Subcutaneous adipose tissue (tissue), 4 donors: Measurements from ENCODE around the gene AUTS2. TPM values are rescaled to one million over a fixed set of nuclear protein-coding genes. Genes with fewer than 3 reads are reported as not detected.

Experiments
- total RNA-seq, 4 donors: library from RNA; depleted of rRNA; stranded (reverse); fragments of >200 nt; gene quantifications; one replicate each; pipeline ENCODE4 v1.1.0, GENCODE V29; 2016
- TF ChIP-seq, protein P1 (sequence below): fragments of 450-650 bp; IDR thresholded peaks from one replicate; pipeline ENCODE4 v1.5.1; 2016; ENCODE audit warnings: low read depth, mild to moderate bottlenecking, control low read depth, antibody characterized with exemption, moderate library complexity

Gene AUTS2
- total RNA-seq, 4 donors from 2014 or later = 22.4 to 46.9 (median 27.4) TPM

DNA sequence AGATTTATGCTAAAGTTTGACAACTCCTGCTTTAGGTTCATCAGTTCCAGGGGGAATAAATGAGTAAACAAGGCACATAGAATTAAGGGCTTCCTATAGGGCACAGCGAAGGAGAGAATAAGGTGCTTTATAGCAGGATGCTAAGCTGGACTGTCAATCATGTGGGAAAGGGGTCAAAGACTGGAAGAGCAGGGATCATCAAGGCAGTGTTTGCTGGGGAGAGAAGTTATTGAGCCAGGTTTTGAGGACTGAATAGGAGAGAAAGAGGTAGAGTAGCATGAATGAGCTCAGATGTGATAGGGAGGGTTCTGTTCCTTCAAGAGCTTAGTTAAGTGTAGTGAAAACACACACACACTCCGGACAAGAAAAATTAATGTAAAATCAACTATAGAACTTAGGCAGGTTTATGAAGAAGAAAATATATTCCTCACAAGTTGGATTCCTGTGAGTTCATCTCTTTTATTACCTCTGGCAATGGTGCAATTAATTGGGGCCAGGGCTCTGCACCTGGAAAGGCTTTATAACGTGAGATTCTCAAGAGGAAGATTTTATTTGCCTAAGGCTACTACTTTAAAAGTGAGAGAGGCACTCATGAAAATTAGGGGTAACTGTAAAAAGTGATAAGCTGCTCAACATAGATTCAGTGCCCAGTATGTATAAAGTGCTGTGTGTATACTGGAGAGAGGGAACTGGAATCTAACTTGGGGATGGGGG is 222.4 kb downstream of the AUTS2 start:
- TF ChIP-seq, protein P1, sequence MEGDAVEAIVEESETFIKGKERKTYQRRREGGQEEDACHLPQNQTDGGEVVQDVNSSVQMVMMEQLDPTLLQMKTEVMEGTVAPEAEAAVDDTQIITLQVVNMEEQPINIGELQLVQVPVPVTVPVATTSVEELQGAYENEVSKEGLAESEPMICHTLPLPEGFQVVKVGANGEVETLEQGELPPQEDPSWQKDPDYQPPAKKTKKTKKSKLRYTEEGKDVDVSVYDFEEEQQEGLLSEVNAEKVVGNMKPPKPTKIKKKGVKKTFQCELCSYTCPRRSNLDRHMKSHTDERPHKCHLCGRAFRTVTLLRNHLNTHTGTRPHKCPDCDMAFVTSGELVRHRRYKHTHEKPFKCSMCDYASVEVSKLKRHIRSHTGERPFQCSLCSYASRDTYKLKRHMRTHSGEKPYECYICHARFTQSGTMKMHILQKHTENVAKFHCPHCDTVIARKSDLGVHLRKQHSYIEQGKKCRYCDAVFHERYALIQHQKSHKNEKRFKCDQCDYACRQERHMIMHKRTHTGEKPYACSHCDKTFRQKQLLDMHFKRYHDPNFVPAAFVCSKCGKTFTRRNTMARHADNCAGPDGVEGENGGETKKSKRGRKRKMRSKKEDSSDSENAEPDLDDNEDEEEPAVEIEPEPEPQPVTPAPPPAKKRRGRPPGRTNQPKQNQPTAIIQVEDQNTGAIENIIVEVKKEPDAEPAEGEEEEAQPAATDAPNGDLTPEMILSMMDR = no peak

DNA sequence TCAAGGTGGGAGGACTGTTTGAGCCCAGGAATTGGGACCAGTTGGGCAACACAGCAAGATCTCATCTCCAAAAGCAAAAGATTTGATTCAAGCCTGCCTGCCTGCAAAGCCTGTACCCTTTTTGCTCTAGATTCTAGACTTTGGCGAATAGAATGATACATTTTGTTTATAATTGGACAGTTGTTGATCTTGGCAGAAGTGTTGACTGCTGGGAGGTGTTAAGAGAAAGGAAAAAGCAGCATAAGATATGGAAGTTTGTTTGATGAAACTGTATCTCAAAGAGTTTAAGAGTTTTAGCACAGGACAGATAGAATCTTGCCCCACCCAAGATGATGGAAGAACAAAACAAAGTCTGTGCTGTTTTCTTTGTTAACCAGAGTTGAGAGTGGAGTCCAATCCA is 224.1 kb downstream of the AUTS2 start:
- TF ChIP-seq, protein P1 = no peak

DNA sequence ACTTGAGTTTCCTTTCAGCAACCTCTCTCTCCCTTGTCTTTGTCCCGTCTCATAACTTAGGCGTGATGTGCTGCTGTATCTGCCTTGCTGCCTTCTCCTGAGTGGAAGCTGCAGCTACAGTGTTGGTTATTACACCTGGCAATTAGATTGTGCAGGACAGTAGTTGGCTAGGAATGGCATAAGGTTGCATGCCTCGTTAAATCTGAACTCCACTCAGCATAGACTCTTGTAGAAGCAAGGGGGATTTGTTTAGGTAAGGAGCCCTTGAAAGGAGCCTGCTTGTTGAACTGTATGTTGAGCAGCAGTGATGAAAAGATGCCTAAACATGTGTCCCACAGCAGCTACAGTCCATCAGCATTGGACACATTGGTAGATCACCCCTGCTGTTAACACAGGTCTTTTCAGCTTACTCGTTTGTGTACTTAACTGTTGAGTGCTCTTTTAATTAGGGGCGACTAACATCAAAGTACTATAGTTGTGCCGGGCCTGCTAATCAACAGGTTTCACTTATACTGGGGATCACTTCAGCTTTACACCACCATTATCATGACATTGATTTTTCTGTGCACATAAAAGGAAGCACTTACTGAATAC is 225.0 kb downstream of the AUTS2 start:
- TF ChIP-seq, protein P1 = no peak

DNA sequence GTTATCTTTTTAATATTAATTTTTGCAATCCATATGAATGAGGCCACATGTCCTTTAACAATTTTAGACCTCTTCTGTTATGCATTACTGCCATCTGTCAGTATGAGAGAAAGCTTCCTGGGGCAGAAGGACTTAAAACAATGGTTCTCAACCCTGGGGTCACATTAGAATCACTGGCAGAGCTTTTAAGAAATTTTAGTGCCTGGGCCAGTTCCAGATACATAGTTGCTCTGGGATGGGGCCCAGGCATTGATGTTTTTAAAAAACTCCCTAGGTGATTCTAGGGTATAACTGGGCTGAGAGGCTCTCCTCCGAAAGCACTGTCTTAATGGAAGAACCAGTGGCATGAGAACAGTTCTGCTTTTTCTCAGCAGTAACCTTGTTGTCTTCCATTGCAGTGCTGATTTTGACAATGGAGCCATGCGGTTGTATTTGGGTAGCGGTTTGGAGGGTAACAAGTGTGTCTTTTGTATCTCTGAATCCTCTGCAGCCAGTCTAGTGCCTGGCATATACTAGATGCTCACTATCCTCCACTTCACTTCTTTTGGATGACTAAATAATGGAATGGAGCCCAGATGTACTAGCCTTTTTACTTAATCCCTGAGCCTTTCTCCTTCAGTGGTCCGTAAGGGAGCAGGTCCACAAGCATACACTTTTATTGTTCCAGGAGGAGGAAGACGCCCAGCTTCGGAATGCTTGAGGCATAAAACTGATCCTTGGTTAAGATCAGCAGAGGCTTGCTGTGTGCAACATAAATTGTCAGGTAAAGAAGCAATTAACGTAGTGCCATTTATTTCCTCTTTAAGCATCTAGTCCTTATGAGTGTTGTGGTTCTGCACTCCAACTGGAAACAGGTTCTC is 227.1 kb downstream of the AUTS2 start:
- TF ChIP-seq, protein P1 = no peak

DNA sequence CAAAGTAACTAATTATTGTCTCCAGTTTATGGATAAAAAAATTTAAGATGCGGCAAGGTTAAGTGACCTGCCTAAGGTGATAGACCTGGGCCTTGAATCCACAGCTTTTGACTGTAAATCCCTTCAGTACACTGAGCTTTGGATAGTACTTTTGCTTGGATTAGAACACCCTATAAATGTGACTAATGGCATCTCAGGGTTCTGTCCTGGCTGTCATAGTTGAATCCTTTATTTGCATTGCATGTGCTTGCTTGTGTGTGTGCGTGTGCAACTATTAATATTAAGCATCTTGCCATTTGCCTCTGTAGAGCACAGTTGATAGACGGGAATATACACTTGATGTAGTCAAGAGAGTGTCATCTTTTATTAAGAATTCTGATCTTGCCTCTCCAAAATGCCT is 228.0 kb downstream of the AUTS2 start:
- TF ChIP-seq, protein P1 = no peak

DNA sequence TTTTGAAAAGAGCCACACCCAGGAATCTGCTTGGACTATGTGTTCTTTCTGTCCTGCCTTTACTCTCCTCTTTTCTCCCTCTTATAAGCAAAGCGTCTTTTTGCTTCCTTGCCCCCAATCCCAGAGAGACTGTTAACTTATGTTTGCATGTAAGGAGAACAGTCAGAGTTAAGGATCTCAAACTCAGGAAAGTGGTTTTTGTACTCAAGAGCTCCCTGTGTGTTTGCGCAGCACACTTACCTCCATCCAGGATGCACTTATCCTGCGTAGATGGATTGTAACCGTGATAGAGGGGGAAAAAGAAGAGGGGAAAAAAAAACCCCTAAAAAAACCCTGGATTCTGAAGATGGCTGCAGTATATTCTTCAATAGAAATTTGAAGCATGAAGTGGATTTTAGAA is 228.9 kb downstream of the AUTS2 start:
- TF ChIP-seq, protein P1 = no peak

DNA sequence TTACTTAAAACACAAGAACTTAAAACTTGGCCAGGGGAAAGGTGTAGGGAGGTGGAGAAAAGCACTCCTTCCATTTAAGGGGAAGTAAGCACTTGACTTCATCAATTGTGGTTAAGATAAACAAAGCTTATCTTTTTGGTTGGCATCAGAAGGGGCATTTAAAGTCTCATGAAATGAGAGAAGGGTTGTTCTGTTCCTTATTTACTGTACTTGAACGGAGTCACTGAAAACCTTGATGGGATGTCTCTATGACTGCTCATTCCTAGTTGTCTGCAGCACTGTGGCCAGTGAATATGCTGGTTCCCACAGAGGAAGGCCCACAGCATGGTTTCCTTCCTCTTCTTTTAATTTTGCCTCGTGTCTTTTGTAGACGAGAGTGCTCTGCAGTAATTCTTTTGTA is 229.3 kb downstream of the AUTS2 start:
- TF ChIP-seq, protein P1 = no peak
